IMR-90 (cell line): ENCODE data around the gene ABTB2. TPM values are rescaled to one million over a fixed set of nuclear protein-coding genes. Genes with fewer than 3 reads are reported as not detected.

Experiments
- ATAC-seq: fragments of 200-7000 bp; cut with Tn5 transposase; 2 replicates; pipeline ENCODE4 v1.9.1; 2020; ENCODE audit warnings: low read depth, mild to moderate bottlenecking, moderate library complexity
- BruUV-seq: library from RNA; stranded (reverse); fragments of 400-500 nt; replicated peaks from 2 replicates; lab custom pipeline; 2021; lab: Mats Ljungman, UMichigan
- CTCF ChIA-PET: fragments of 300-600 bp; formaldehyde crosslinking; extraction: SDS; loops from one replicate; lab custom pipeline; 2021; ENCODE audit warnings: antibody characterized with exemption; lab: Yijun Ruan, JAX
- POLR2A ChIA-PET: fragments of 300-600 bp; sonication (Branson Sonifier 250); formaldehyde crosslinking; loops from one replicate; lab custom pipeline; 2022; ENCODE audit warnings: antibody characterized with exemption; ENCODE audit not compliant: unreplicated experiment; lab: Charles Lee
- DNase-seq: peaks from one replicate; pipeline ENCODE4 v3.0.0; 2013
- H2AFZ ChIP-seq: replicated peaks from 2 replicates; pipeline ENCODE3; 2013; ENCODE audit warnings: low read length, mild to moderate bottlenecking; ENCODE audit not compliant: poor library complexity
- H2AK5ac ChIP-seq: 2 replicates; pipeline ENCODE4 v1.6.1; 2013; ENCODE audit warnings: low read depth, low read length, inconsistent platforms
- H2AK9ac ChIP-seq: replicated peaks from 2 replicates; pipeline ENCODE3; 2013; ENCODE audit warnings: mild to moderate bottlenecking, low read depth, low read length, moderate library complexity; ENCODE audit not compliant: poor library complexity
- H2BK120ac ChIP-seq: 2 replicates; pipeline ENCODE4 v1.6.1; 2013; ENCODE audit warnings: low read depth, low read length, inconsistent platforms
- H2BK15ac ChIP-seq: 3 replicates; pipeline ENCODE4 v1.6.1; 2013; ENCODE audit warnings: low read depth, low read length, inconsistent platforms
- H2BK20ac ChIP-seq: 2 replicates; pipeline ENCODE4 v1.6.1; 2013; ENCODE audit warnings: low read depth, mild to moderate bottlenecking, inconsistent platforms, low read length, moderate library complexity
- H2BK5ac ChIP-seq: 2 replicates; pipeline ENCODE4 v1.6.1; 2013; ENCODE audit warnings: mild to moderate bottlenecking, low read depth, low read length, inconsistent platforms; ENCODE audit not compliant: poor library complexity, severe bottlenecking
- H3K14ac ChIP-seq: replicated peaks from 2 replicates; pipeline ENCODE4 v1.6.1; 2013; ENCODE audit warnings: low read depth, low read length, inconsistent platforms
- H3K18ac ChIP-seq: 2 replicates; pipeline ENCODE4 v1.6.1; 2013; ENCODE audit warnings: low read depth, low read length, control low read depth
- H3K23ac ChIP-seq: 2 replicates; pipeline ENCODE4 v1.6.1; 2013; ENCODE audit warnings: low read depth, low read length, inconsistent platforms
- H3K27ac ChIP-seq: 2 replicates; pipeline ENCODE4 v1.5.1; 2013; ENCODE audit warnings: mild to moderate bottlenecking, control low read depth, low read length; ENCODE audit not compliant: insufficient read depth
- H3K27me3 ChIP-seq: 2 replicates; pipeline ENCODE4 v1.6.1; 2013; ENCODE audit warnings: low read length; ENCODE audit not compliant: control insufficient read depth, insufficient read depth
- H3K36me3 ChIP-seq: 2 replicates; pipeline ENCODE4 v1.6.1; 2013; ENCODE audit warnings: low read length, mixed read lengths; ENCODE audit not compliant: control insufficient read depth, insufficient read depth
- H3K4ac ChIP-seq: 2 replicates; pipeline ENCODE4 v1.6.1; 2013; ENCODE audit warnings: low read depth, low read length, inconsistent platforms
- H3K4me1 ChIP-seq: 2 replicates; pipeline ENCODE4 v1.6.1; 2013; ENCODE audit warnings: low read length, mixed read lengths; ENCODE audit not compliant: control insufficient read depth, insufficient read depth
- H3K4me2 ChIP-seq: 2 replicates; pipeline ENCODE4 v1.6.1; 2013; ENCODE audit warnings: low read depth, mild to moderate bottlenecking, control low read depth, low read length, moderate library complexity
- H3K4me3 ChIP-seq: 2 replicates; pipeline ENCODE4 v1.5.1; 2013; ENCODE audit warnings: low read depth, mild to moderate bottlenecking, control low read depth, low read length, moderate library complexity; ENCODE audit not compliant: insufficient read depth
- H3K56ac ChIP-seq: 2 replicates; pipeline ENCODE4 v1.6.1; 2013; ENCODE audit warnings: low read length, inconsistent platforms; ENCODE audit not compliant: insufficient read depth; ENCODE audit errors: extremely low read depth
- H3K79me1 ChIP-seq, 2 experiments: 2 replicates each; pipeline ENCODE4 v1.6.1; 2013; ENCODE audit warnings: low read length in 2 of 2, inconsistent platforms in 1 of 2, low read depth in 1 of 2
- H3K9ac ChIP-seq: 2 replicates; pipeline ENCODE4 v1.6.1; 2013; ENCODE audit warnings: low read depth, low read length, control low read depth
- H3K9me1 ChIP-seq: 2 replicates; pipeline ENCODE4 v1.6.1; 2013; ENCODE audit warnings: low read length, inconsistent platforms; ENCODE audit not compliant: insufficient read depth
- H3K9me3 ChIP-seq: 2 replicates; pipeline ENCODE4 v1.6.1; 2013; ENCODE audit warnings: low read length; ENCODE audit not compliant: control insufficient read depth, insufficient read depth
- H4K20me1 ChIP-seq: 2 replicates; pipeline ENCODE4 v1.6.1; 2013; ENCODE audit warnings: low read length, inconsistent platforms; ENCODE audit not compliant: insufficient read depth
- H4K5ac ChIP-seq: 2 replicates; pipeline ENCODE4 v1.6.1; 2013; ENCODE audit warnings: mild to moderate bottlenecking, low read depth, low read length, control low read depth
- H4K8ac ChIP-seq, 2 experiments: 2 replicates each; pipeline ENCODE4 v1.6.1; 2013; ENCODE audit warnings: low read depth in 2 of 2, low read length in 2 of 2, control low read depth in 1 of 2, inconsistent platforms in 1 of 2
- H4K91ac ChIP-seq: 2 replicates; pipeline ENCODE4 v1.6.1; 2013; ENCODE audit warnings: low read depth, low read length, inconsistent platforms; ENCODE audit not compliant: insufficient read depth
- BHLHE40 ChIP-seq: fragments of 150-350 bp; IDR thresholded peaks from 2 replicates; pipeline ENCODE4 v1.6.1; 2016; ENCODE audit warnings: mild to moderate bottlenecking, low read depth, low read length
- CEBPB ChIP-seq: IDR thresholded peaks from 2 replicates; pipeline ENCODE4 v1.6.1; 2012; ENCODE audit warnings: low read depth, low read length, improper control_type of control experiment
- CHD1 ChIP-seq: IDR thresholded peaks from 2 replicates; pipeline ENCODE4 v1.6.1; 2012; ENCODE audit warnings: low read depth, low read length, improper control_type of control experiment
- RCOR1 ChIP-seq: IDR thresholded peaks from 2 replicates; pipeline ENCODE4 v1.6.1; 2012; ENCODE audit warnings: mild to moderate bottlenecking, low read length, improper control_type of control experiment; ENCODE audit not compliant: insufficient replicate concordance
- RFX5 ChIP-seq: IDR thresholded peaks from 2 replicates; pipeline ENCODE4 v1.8.0; 2012; ENCODE audit warnings: low read depth, mild to moderate bottlenecking, low read length, moderate library complexity
- WGBS, 2 experiments: methylation state at CpG; one replicate each; pipeline versions ENCODE4 v1.1.5 to v1.1.7; 2013; ENCODE audit warnings: missing lambda C conversion rate in 2 of 2; ENCODE audit not compliant: insufficient read length in 1 of 2; ENCODE audit errors: extremely low coverage in 2 of 2; 5-methylcytosine and 5-hydroxymethylcytosine counted together
- dilution Hi-C: fragments of 300-500 bp; cut with HindIII; formaldehyde crosslinking; loops from one replicate; pipeline ENCODE4 v1.14.3; 2018; ENCODE audit warnings: low sequenced_read_pairs; ENCODE audit not compliant: unreplicated experiment
- in situ Hi-C: fragments of 300-500 bp; cut with MboI; formaldehyde crosslinking; loops from 3 replicates; pipeline ENCODE4 v1.14.3; 2019; ENCODE audit warnings: low sequenced_read_pairs, inconsistent platforms, mixed read lengths
- intact Hi-C: fragments of 100-400 bp; cut with micrococcal nuclease; formaldehyde crosslinking; loops from 2 replicates; pipeline ENCODE4 v1.10.0; 2022
- polyA plus RNA-seq, 3 experiments: library from polyadenylated mRNA; depleted of rRNA; stranded (reverse); fragments of >200 nt; gene quantifications; 2 replicates each; pipeline ENCODE4 v1.2.3, GENCODE V29; 2012; ENCODE audit warnings: low replicate concordance in 1 of 3
- total RNA-seq: library from RNA; depleted of rRNA; stranded (reverse); fragments of >200 nt; gene quantifications from 2 replicates; pipeline ENCODE4 v1.2.3, GENCODE V29; 2012
- TF ChIP-seq, protein P1 (sequence below): fragments of 150-350 bp; IDR thresholded peaks from 2 replicates; pipeline ENCODE4 v1.6.1; 2017; ENCODE audit warnings: mild to moderate bottlenecking, antibody characterized with exemption, low read length, low read depth

ABTB2 gene
- total and polyA plus RNA-seq, 2 of the 4 experiments (the other 2 are of a cell fraction), result 0.18 to 2.0 TPM

- Histone ChIP-seq H2AK5ac (no peak overlapping the region), H2BK120ac (no peak overlapping the region), H3K36me3 (no peaks in the 10 kb centered on the region), H3K18ac (no peak overlapping the region), H3K4me2 (no peak overlapping the region), H4K91ac (no peak overlapping the region), H3K4me3 (no peak overlapping the region), H3K9me3 (no peaks in the 10 kb centered on the region), H3K79me1 (no peaks in the 10 kb centered on the region), H2BK5ac (no peak overlapping the region), H3K27ac (no peak overlapping the region), H3K4me1 (no peaks in the 10 kb centered on the region), H3K14ac (no peak overlapping the region), H4K8ac (no peak overlapping the region), H3K23ac (no peak overlapping the region), H2BK15ac (no peak overlapping the region), H3K9me1 (no peaks in the 10 kb centered on the region), H3K9ac (no peak overlapping the region), H3K4ac (no peak overlapping the region), H2AK9ac (no peak overlapping the region), H2BK20ac (no peak overlapping the region), H3K27me3 (peaks cover 24% of the 10 kb centered on the region), H4K20me1 (no peaks in the 10 kb centered on the region), H4K5ac (no peak overlapping the region), H2AFZ (no peak overlapping the region), H3K56ac (no peak overlapping the region)
- CTCF ChIA-PET, result interaction anchor here (0.6 to 1.5 kb wide), 2 partner anchors 9 to 16 kb away, joined by 3 read pairs; no protein-coding TSS in a partner anchor
- dilution Hi-C loops, result no loop called here
- intact Hi-C loops, result no loop called here
- POLR2A ChIA-PET, result no interaction called here
- no peak for TF ChIP-seq RCOR1
- TF ChIP-seq, protein P1, sequence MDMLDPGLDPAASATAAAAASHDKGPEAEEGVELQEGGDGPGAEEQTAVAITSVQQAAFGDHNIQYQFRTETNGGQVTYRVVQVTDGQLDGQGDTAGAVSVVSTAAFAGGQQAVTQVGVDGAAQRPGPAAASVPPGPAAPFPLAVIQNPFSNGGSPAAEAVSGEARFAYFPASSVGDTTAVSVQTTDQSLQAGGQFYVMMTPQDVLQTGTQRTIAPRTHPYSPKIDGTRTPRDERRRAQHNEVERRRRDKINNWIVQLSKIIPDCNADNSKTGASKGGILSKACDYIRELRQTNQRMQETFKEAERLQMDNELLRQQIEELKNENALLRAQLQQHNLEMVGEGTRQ, result no peak
- TF ChIP-seq CEBPB, result no peak
- no peak for TF ChIP-seq BHLHE40
- TF ChIP-seq RFX5, result no peak
- no peak for TF ChIP-seq CHD1
- in situ Hi-C loops, result no loop called here
- 86% methylated on average over 1 of the region's 3 CpGs; no CpG with 5 or more reads in 1 of the 2 experiments for WGBS, 2 experiments
- ATAC-seq (no peak), DNase-seq (no peak)
- BruUV-seq, result no TSS peak
Observed at GRCh38 chr11:34284156-34284555, 73.7 kb downstream of the ABTB2 start.
